Peyer's patch (tissue), 4 donors: Measurements from ENCODE around the gene NUDT6.

Experiments
- CTCF ChIP-seq, 6 experiments: fragments of 450-650 bp in 4 of 6; fragments of 200-600 bp in 2 of 6; sonication (generic) in 1 of 6; IDR thresholded peaks; one replicate each; pipeline ENCODE4 v1.5.1; 2017 to 2019; ENCODE audit warnings: antibody characterized with exemption in 6 of 6, mild to moderate bottlenecking in 3 of 6, moderate library complexity in 1 of 6
- POLR2A ChIP-seq, 2 donors: fragments of 450-650 bp; IDR thresholded peaks; one replicate each; pipeline ENCODE4 v1.5.1; 2017; ENCODE audit warnings: antibody characterized with exemption in 2 of 2, mild to moderate bottlenecking in 2 of 2, moderate library complexity in 2 of 2

- no peak for TF ChIP-seq POLR2A (IDR thresholded peaks at IDR 0.05)
- TF ChIP-seq CTCF (IDR thresholded peaks at IDR 0.05): no peak
These were observed 45.9 kb upstream of the NUDT6 start for GRCh38 chr4:122968227-122968812.
